SU-DHL-6 (cell line): ENCODE results near the gene POMGNT2.

Experiments
- CTCF ChIP-seq: fragments of 200-600 bp; sonication (generic); IDR thresholded peaks from one replicate; pipeline ENCODE4 v1.5.1; 2017; ENCODE audit warnings: antibody characterized with exemption, mild to moderate bottlenecking, low read length, moderate library complexity; ENCODE audit not compliant: insufficient read depth, poor library complexity, severe bottlenecking
- EZH2phosphoT487 ChIP-seq: fragments of 200-600 bp; sonication (generic), shearing (Covaris generic); conservative IDR thresholded peaks from 2 replicates; pipeline ENCODE4 v1.6.1; 2018; ENCODE audit warnings: mild to moderate bottlenecking, antibody characterized with exemption, low read length, moderate library complexity, mixed read lengths

- TF ChIP-seq CTCF (no peak), EZH2phosphoT487 (no peak)
These were observed 1.8 kb downstream of the POMGNT2 start for GRCh38 chr3:43104039-43104438.
